Retinal pigment epithelial cell (primary cell): ENCODE measurements around the gene NXN.

ENCODE experiments used
- DNase-seq: peaks from one replicate; pipeline ENCODE4 v3.0.0-alpha.2; 2010; ENCODE audit warnings: low read depth
- H3K4me3 ChIP-seq: 2 replicates; pipeline ENCODE4 v1.5.1; 2011; ENCODE audit warnings: mild to moderate bottlenecking, low read length, control low read depth, moderate library complexity
- TF ChIP-seq, protein P1 (sequence below): conservative IDR thresholded peaks from 2 replicates; pipeline ENCODE4 v1.5.1; 2011; ENCODE audit warnings: low read depth, low read length, control low read depth, inconsistent platforms

The NXN gene

DNA sequence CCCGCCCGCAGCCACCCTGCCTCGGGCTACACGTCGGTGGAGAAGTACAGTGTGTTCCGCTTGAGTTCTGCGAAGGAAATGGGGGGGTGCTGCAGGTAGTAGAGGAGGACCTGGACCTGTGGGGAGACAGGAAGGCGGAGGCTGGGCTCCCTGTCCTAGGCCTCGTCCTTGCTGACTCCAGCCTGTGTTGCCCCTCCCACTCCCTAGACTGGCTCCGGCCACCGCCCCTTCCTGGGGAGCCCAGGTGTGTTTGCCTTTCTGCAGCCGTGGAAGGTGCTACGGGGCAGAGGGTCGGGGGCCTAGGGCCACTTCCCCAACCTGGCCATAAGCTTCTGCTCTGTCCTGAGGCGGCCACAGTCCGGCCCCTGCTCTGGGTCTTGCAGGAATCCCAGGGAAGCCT, 26.5 kb upstream of the NXN start:
- TF ChIP-seq, protein P1, sequence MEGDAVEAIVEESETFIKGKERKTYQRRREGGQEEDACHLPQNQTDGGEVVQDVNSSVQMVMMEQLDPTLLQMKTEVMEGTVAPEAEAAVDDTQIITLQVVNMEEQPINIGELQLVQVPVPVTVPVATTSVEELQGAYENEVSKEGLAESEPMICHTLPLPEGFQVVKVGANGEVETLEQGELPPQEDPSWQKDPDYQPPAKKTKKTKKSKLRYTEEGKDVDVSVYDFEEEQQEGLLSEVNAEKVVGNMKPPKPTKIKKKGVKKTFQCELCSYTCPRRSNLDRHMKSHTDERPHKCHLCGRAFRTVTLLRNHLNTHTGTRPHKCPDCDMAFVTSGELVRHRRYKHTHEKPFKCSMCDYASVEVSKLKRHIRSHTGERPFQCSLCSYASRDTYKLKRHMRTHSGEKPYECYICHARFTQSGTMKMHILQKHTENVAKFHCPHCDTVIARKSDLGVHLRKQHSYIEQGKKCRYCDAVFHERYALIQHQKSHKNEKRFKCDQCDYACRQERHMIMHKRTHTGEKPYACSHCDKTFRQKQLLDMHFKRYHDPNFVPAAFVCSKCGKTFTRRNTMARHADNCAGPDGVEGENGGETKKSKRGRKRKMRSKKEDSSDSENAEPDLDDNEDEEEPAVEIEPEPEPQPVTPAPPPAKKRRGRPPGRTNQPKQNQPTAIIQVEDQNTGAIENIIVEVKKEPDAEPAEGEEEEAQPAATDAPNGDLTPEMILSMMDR: no peak
- DNase-seq: no peak
- no peak overlapping the region for H3K4me3 ChIP-seq

DNA sequence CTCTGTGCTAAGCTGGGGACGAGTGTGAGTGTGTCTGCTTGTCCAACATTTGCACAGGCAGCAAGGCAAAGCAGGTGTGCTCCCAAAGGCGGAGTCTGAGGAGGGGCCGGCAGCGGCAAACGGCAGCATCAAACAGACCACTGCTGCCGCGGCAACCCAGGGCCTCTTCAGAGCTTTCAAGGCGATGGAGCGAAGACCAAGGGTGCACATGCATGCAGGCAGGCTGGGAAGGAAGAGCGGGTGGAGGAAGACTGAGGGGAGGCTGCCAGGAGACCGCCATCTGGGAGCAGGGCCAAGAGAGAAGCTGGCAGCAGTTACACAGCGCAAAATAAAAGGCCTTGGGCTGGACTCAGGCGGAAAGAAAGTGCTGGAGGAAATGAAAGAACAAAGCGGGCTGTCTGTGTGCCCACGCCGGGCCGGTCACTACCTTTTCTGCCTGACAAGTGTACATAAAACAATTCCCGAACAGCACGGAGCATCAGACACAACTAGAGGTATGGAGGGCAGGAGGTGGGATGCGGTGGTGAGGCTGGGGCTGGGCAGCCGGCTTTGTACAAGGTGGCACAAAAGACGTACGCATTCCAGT, 25.9 kb upstream of the NXN start:
- DNase-seq: no peak
- TF ChIP-seq, protein P1: no peak
- no peak overlapping the region for H3K4me3 ChIP-seq

DNA sequence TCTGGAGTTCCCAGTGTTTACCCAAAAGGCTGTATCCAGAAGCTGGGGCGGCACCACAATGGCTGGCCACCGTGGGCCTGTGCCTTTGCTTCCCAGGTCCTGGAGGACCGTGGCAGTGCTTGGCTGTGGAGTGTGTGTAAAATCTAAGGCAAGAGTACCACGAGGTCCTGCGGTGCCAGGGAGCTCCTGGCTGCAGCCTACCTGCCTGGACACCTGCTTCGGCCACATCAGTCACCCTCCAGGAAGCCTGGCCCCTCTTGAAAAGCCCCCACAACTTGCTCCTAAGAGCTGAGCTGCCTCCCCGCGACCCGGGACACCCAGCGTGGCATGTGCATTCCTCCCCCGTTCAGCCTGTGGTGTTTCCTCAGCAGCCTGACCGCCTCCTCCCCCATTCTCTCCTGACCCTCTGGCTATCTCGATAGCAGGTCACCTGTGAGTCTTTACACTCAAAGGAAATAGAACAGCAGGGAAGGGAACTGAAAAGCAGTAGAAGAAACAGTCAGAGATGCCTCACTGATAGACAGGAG, 25.3 kb upstream of the NXN start:
- no peak for DNase-seq
- H3K4me3 ChIP-seq: no peak overlapping the region
- TF ChIP-seq, protein P1: no peak

DNA sequence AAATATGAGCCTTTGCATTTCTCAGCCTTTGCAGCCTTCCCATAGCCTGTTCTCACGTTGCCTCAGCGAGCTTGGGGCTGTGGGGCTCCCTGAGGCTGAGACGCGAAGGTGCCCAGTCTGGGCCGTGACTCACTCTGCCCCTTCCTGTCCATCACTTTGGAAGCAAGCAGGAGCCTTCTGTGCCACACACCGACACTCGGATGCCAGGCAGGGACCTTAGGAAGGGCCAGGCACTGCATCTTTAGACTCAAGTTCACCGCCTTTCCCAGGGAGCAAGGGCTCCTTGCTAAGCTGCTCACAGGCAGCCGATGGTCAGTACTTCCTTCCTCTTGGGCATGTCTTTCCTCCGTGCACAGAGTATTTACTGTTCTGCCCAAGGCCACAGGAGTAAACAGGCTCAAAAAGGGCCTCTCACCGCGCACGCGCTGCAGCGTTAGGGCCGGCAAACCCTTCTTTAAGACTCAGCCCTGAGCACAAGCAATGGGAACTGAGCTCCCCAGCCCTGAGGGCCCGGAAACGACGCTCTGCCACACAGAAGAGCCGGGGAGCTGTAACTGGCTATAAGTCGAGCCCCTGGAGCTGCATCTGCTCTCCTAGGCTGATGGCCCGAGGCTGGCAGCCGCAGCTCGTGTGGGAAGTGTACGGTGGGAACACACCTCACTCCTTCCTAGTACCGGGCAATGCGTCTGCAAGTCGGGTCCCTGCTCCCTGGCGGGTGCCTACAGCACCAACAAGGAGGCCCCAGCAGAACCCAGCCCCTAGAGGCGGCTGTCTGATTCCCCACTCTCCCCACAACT, 24.6 kb upstream of the NXN start:
- TF ChIP-seq, protein P1: no peak
- no peak overlapping the region for H3K4me3 ChIP-seq
- DNase-seq: no peak

DNA sequence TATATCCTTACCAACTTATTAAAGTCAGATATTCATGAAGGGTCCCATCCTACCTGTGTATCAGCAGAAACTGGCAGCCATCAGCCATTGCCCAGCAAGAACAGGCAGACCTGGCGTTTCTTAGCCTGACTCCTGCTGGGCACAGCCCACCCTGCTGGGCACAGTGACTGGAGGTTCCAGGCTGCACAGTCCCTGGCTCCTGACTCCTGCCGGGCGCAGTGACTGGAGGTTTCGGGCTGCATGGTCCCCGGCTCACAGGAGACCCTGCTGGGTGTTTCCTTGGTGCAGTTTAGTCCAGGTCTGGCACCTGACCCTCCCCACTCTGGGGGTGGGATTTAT, 24.0 kb upstream of the NXN start:
- TF ChIP-seq, protein P1: no peak
- no peak for DNase-seq
- H3K4me3 ChIP-seq: no peak overlapping the region

DNA sequence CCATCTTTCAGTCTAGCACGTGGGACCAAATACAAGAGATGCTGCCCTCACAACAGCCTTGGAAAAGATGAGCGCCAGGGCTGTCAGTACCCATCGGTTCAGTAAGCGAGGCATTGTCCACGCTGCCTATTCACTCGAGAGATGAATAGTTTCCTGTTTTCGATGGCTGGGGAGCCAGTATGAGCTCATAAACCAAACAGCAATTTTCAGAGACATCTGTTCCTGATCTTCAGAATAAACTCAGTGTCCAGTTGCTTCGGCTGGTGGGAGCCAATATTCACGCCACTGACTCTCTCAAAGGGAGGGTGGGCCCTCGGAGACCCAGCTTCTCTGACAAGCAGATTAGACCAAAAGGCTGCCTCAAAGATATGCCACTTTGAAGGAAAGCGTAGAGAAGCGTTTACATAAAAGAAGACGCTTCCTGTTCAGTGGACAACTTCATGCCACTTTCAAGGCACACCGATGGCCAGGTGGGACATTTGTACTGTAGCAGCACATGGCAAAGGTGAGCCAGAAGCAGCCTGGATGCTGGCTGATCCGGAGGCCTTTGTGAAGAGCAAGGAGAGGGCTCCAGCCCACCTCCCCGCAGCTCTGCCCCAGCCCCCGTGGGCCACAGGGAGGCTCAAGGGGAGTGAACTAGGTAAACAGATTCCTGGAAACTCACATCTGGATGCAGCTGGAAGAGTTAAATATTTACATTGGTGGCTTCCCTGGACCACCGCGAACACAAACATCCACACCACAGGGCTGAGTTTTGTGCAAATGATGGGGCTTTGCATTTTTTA, 23.4 kb upstream of the NXN start:
- no peak for DNase-seq
- TF ChIP-seq, protein P1: no peak
- H3K4me3 ChIP-seq: no peak overlapping the region
